GM18520 (cell line): ENCODE data around the gene MSTN.
"Not testable (repeated sequence)": the region's sequence is repeated elsewhere in the genome, so short reads cannot be mapped to it uniquely, and the experiment has no call there.

Experiments
- ATAC-seq: cut with Tn5 transposase; IDR thresholded peaks from one replicate; pipeline ENCODE4 v1.9.1; 2021; ENCODE audit not compliant: unreplicated experiment

Gene MSTN

GRCh38 chr2:190065839-190066238 lies 3.3 kb upstream of the MSTN start:
- ATAC-seq: no peak

- no peak for ATAC-seq
These were observed 1.1 kb upstream of the MSTN start for GRCh38 chr2:190063624-190064023.

GRCh38 chr2:190062053-190062452 lies 476 bp downstream of the MSTN start:
- no peak for ATAC-seq

GRCh38 chr2:190060626-190061025 lies 1.9 kb downstream of the MSTN start:
- no peak for ATAC-seq

- no peak for ATAC-seq
These were observed 2.5 kb downstream of the MSTN start for GRCh38 chr2:190060019-190060418.

- ATAC-seq: no peak
These were observed 9.1 kb downstream of the MSTN start for GRCh38 chr2:190053426-190053825.

GRCh38 chr2:190052307-190052706 lies 10.2 kb downstream of the MSTN start:
- no peak for ATAC-seq

- no peak for ATAC-seq
These were observed 11.3 kb downstream of the MSTN start for GRCh38 chr2:190051223-190051622.

- ATAC-seq: no peak
These were observed 12.5 kb downstream of the MSTN start for GRCh38 chr2:190050001-190050400.

- ATAC-seq: no peak
These were observed 17.7 kb downstream of the MSTN start for GRCh38 chr2:190044866-190045265.

- ATAC-seq: no peak
These were observed 19.1 kb downstream of the MSTN start for GRCh38 chr2:190043441-190043840.

- no peak for ATAC-seq
These were observed 26.5 kb downstream of the MSTN start for GRCh38 chr2:190036071-190036470.

GRCh38 chr2:190034417-190034816 lies 28.1 kb downstream of the MSTN start:
- ATAC-seq: not testable (repeated sequence)

- no peak for ATAC-seq
These were observed 30.4 kb downstream of the MSTN start for GRCh38 chr2:190031969-190032618.

- no peak for ATAC-seq
These were observed 38.7 kb downstream of the MSTN start for GRCh38 chr2:190023860-190024259.

GRCh38 chr2:190020720-190021119 lies 41.8 kb downstream of the MSTN start:
- ATAC-seq: no peak

- no peak for ATAC-seq
These were observed 44.7 kb downstream of the MSTN start for GRCh38 chr2:190017837-190018236.

- ATAC-seq: not testable (repeated sequence)
These were observed 46.6 kb downstream of the MSTN start for GRCh38 chr2:190015969-190016368.
